Measurements from ENCODE around the gene RFWD3.

The RFWD3 gene

DNA sequence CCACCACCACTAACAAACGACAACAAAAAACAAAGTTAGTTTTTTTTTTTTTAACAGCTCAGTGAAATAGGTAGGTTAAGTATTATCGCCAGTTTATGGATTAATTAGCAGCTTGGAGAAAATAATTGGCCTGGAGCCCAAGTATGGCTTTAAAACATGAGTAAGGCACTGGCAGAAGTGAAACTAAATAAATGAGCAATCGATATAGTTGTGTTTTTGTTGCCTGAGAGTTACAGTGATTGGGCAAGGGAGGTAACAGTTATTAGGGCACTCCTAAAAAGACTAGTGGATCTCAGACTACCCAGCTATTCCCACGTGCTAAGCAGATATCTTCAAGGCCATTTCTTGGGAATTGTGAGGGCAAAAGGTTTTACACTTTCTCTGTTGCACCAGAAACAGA is 31.5 kb upstream of the RFWD3 start:
- H3K36me3 ChIP-seq (ENCODE audit: control insufficient read depth in 2 of 2, insufficient read depth in 1 of 2, low read length in 2 of 2), result no peaks in the 10 kb centered on the region
- POLR2A ChIA-PET, result interaction anchor here (1.9 kb wide), 1 partner anchor 32 kb away, joined by 8 read pairs; the partner anchor contains the start of gene RFWD3
- H3K27ac ChIP-seq (ENCODE audit: extremely low read depth, low read depth, low read length), result no peak overlapping the region
- H3K4me3 ChIP-seq (ENCODE audit: low read depth, low read length), result no peak overlapping the region
- no peaks in the 10 kb centered on the region for H3K9me3 ChIP-seq (ENCODE audit: control insufficient read depth, insufficient read depth, low read depth, low read length)
- CTCF ChIA-PET, result interaction anchor here (1.8 kb wide), 1 partner anchor 12 kb away, joined by 6 read pairs; no protein-coding TSS in a partner anchor
- no peaks in the 10 kb centered on the region for H3K4me1 ChIP-seq (ENCODE audit: control insufficient read depth, insufficient read depth, low read length)
- TF ChIP-seq KLF1 (tag by site-specific recombination; IDR thresholded peaks at IDR 0.05) (no peak), ATF2 (tag by site-specific recombination; IDR thresholded peaks at IDR 0.05; ENCODE audit: low read depth) (no peak), ZSCAN5A (tag by site-specific recombination; IDR thresholded peaks at IDR 0.05) (no peak), ZNF211 (tag by site-specific recombination; IDR thresholded peaks at IDR 0.05; ENCODE audit: low read depth) (no peak), SETDB1 (IDR thresholded peaks at IDR 0.05; ENCODE audit: insufficient read length, low read length) (no peak), ZNF658 (tag by site-specific recombination; IDR thresholded peaks at IDR 0.05) (no peak), ZBTB17 (tag by site-specific recombination; IDR thresholded peaks at IDR 0.05) (0 out of 2 replicates have a peak, but pooled peaks have one; percentile 22), FEZF1 (tag by site-specific recombination; IDR thresholded peaks at IDR 0.05) (peak; percentile 71), ZBTB20 (tag by site-specific recombination; IDR thresholded peaks at IDR 0.05) (no peak), ZNF274 (IDR thresholded peaks at IDR 0.05; ENCODE audit: low read length) (no peak), ZNF274 (tag by site-specific recombination; IDR thresholded peaks at IDR 0.05; ENCODE audit: borderline replicate concordance) (no peak), ZNF768 (tag by site-specific recombination; IDR thresholded peaks at IDR 0.05) (no peak)
- TF ChIP-seq, protein P1, sequence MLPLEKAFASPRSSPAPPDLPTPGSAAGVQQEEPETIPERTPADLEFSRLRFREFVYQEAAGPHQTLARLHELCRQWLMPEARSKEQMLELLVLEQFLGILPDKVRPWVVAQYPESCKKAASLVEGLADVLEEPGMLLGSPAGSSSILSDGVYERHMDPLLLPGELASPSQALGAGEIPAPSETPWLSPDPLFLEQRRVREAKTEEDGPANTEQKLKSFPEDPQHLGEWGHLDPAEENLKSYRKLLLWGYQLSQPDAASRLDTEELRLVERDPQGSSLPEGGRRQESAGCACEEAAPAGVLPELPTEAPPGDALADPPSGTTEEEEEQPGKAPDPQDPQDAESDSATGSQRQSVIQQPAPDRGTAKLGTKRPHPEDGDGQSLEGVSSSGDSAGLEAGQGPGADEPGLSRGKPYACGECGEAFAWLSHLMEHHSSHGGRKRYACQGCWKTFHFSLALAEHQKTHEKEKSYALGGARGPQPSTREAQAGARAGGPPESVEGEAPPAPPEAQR (tag by site-specific recombination; IDR thresholded peaks at IDR 0.05), result no peak

DNA sequence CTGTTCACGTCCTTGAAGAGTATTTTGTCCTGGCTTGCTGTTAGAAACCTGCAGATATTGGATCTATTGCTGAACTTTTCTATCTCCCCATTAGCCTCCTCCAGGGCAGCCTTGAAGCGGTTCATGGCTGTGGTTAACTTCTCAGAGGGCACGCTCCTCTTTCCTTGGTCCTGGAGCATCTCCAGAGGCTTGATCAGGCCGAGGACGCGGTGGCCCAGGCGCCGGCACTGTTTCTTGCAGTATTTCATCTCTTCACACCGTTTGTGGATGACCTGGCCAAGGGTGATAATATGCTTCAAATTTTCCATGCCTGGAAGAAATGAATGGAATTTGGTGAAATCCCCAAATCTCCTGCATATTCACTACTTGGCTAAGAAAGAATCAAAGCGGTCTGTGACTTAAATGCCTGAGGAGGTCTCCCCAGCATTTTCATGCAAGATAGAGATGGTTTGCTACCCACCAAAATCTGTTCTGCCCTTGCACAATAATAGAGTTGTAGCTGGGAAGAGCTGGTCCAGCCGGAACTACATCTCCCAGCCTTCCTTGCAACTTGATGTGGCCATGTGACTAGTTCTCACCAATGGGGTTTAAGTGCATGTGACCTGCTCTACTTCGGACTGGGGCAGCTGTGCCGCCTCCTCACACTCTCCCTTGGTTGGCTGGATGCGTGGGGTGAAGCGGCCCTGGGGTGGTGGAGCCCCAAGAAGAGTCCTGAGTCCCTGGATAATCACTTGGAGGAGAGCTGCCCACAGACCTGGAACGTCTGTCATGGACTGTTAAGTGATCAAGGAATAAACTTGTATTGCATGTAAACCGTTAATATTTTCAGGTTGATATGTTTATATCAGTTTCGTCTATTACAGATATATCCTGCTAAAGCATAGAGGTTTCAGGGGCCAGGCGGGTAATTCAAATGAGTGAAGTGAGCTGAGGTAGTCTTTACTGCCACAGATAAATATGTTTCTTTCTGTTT is 29.1 kb upstream of the RFWD3 start:
- Histone ChIP-seq H3K27ac (ENCODE audit: extremely low read depth, low read depth, low read length) (no peak overlapping the region), H3K4me1 (ENCODE audit: control insufficient read depth, insufficient read depth, low read length) (no peaks in the 10 kb centered on the region), H3K36me3 (ENCODE audit: control insufficient read depth in 2 of 2, insufficient read depth in 1 of 2, low read length in 2 of 2) (no peaks in the 10 kb centered on the region), H3K9me3 (ENCODE audit: control insufficient read depth, insufficient read depth, low read depth, low read length) (no peaks in the 10 kb centered on the region), H3K4me3 (ENCODE audit: low read depth, low read length) (peak overlapping the region; percentile 41)
- ChIA-PET POLR2A (interaction anchor here (0.5 to 2.1 kb wide), 4 partner anchors 29 to 479 kb away, joined by 3 to 13 read pairs (median 4); partner anchors contain the start of gene RFWD3), CTCF (interaction anchor here (0.7 to 1.4 kb wide), 3 partner anchors 14 to 168 kb away, joined by 3 to 8 read pairs (median 4); no protein-coding TSS in a partner anchor)
- TF ChIP-seq SP2 (tag by site-specific recombination; IDR thresholded peaks at IDR 0.05) (peak; percentile 56), ZNF335 (tag by site-specific recombination; conservative IDR thresholded peaks at IDR 0.05) (peak; percentile 83), GLIS1 (tag by site-specific recombination; IDR thresholded peaks at IDR 0.05) (peak; percentile 25; the same call in 1 of the 2 replicates), ZNF76 (tag by site-specific recombination; IDR thresholded peaks at IDR 0.05; ENCODE audit: borderline replicate concordance, low read depth) (peak; percentile 90), ZFHX2 (tag by site-specific recombination; conservative IDR thresholded peaks at IDR 0.05) (peak; percentile 79), EGR2 (tag by site-specific recombination; IDR thresholded peaks at IDR 0.05; ENCODE audit: low read depth) (peak; percentile 52; the same call in 1 of the 2 replicates), ZNF626 (tag by site-specific recombination; IDR thresholded peaks at IDR 0.05) (no peak), PATZ1 (tag by site-specific recombination; IDR thresholded peaks at IDR 0.05) (0 out of 2 replicates have a peak, but pooled peaks have one; percentile 30), ZNF24 (tag by site-specific recombination; IDR thresholded peaks at IDR 0.05) (no peak), ZNF19 (tag by site-specific recombination; IDR thresholded peaks at IDR 0.05; ENCODE audit: low read depth) (no peak), SP3 (tag by site-specific recombination; IDR thresholded peaks at IDR 0.05) (peak; percentile 49; the same call in 1 of the 2 replicates), GLIS2 (tag by site-specific recombination; IDR thresholded peaks at IDR 0.05) (peak; percentile 34; the same call in 1 of the 2 replicates), ZBTB17 (tag by site-specific recombination; IDR thresholded peaks at IDR 0.05) (peak; percentile 65)
- TF ChIP-seq, protein P2, sequence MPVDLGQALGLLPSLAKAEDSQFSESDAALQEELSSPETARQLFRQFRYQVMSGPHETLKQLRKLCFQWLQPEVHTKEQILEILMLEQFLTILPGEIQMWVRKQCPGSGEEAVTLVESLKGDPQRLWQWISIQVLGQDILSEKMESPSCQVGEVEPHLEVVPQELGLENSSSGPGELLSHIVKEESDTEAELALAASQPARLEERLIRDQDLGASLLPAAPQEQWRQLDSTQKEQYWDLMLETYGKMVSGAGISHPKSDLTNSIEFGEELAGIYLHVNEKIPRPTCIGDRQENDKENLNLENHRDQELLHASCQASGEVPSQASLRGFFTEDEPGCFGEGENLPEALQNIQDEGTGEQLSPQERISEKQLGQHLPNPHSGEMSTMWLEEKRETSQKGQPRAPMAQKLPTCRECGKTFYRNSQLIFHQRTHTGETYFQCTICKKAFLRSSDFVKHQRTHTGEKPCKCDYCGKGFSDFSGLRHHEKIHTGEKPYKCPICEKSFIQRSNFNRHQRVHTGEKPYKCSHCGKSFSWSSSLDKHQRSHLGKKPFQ (tag by site-specific recombination; IDR thresholded peaks at IDR 0.05), result no peak

Measured in HEK293 (cell line).